Naive thymus-derived CD4-positive, alpha-beta T cell (primary cell): ENCODE data around the gene TTC21A. TPM values are rescaled to one million over a fixed set of nuclear protein-coding genes. Genes with fewer than 3 reads are reported as not detected.
A peak's percentile ranks its signal among the peaks of the same experiment; 100 is the strongest.
"Not testable (repeated sequence)": the region's sequence is repeated elsewhere in the genome, so short reads cannot be mapped to it uniquely, and the experiment has no call there.

Experiments
- ATAC-seq: fragments of 150-1000 bp; cut with Tn5 transposase; 2 replicates; pipeline ENCODE4 v1.10.0; 2021; ENCODE audit warnings: mild to moderate bottlenecking, moderate library complexity
- CTCF ChIA-PET: fragments of 350-600 bp; sonication (Branson Sonifier 250); formaldehyde crosslinking; loops from one replicate; lab custom pipeline; 2021; ENCODE audit warnings: antibody characterized with exemption; lab: Charles Lee
- POLR2A ChIA-PET: fragments of 350-600 bp; sonication (Branson Sonifier 250); formaldehyde crosslinking; loops from one replicate; lab custom pipeline; 2021; ENCODE audit warnings: antibody characterized with exemption, inconsistent platforms; lab: Charles Lee
- DNase-seq, 9 donors: peaks; one replicate each; pipeline versions ENCODE4 v3.0.0 to v3.0.0-alpha.2; 2020 to 2022; ENCODE audit warnings: mixed read lengths in 1 of 9
- H3K27ac ChIP-seq: one replicate; pipeline ENCODE4 v1.7.0; 2013; ENCODE audit warnings: mild to moderate bottlenecking, low read depth, low read length, moderate library complexity
- H3K27me3 ChIP-seq, 2 donors: one replicate each; pipeline ENCODE4 v1.7.0; 2013; ENCODE audit warnings: low read length in 2 of 2, mild to moderate bottlenecking in 2 of 2, moderate library complexity in 2 of 2; ENCODE audit not compliant: control insufficient read depth in 2 of 2, insufficient read depth in 2 of 2
- H3K36me3 ChIP-seq, 3 experiments: 1 replicate in 2 of 3; 2 replicates in 1 of 3; pipeline ENCODE4 v1.7.0; 2013; ENCODE audit warnings: low read length in 3 of 3, mild to moderate bottlenecking in 3 of 3, moderate library complexity in 1 of 3; ENCODE audit not compliant: insufficient read depth in 3 of 3, control insufficient read depth in 2 of 3
- H3K4me1 ChIP-seq, 2 donors: one replicate each; pipeline ENCODE4 v1.7.0; 2013; ENCODE audit warnings: low read length in 2 of 2, mild to moderate bottlenecking in 2 of 2, moderate library complexity in 1 of 2; ENCODE audit not compliant: control insufficient read depth in 2 of 2, insufficient read depth in 2 of 2
- H3K4me3 ChIP-seq: 2 replicates; pipeline ENCODE4 v1.7.0; 2013; ENCODE audit warnings: mild to moderate bottlenecking, low read length
- H3K9me3 ChIP-seq, 3 experiments: 1 replicate in 2 of 3; 2 replicates in 1 of 3; pipeline ENCODE4 v1.7.0; 2013; ENCODE audit warnings: low read length in 3 of 3; ENCODE audit not compliant: control insufficient read depth in 2 of 3
- H3K27ac Mint-ChIP-seq, 9 donors: one replicate each; pipeline ENCODE4 v1.8.0; 2020 to 2022; ENCODE audit warnings: mixed read lengths in 9 of 9, mild to moderate bottlenecking in 8 of 9, moderate library complexity in 5 of 9, inconsistent platforms in 2 of 9
- H3K27me3 Mint-ChIP-seq, 5 donors: one replicate each; pipeline ENCODE4 v1.8.0; 2021 to 2022; ENCODE audit warnings: mixed read lengths in 5 of 5, mild to moderate bottlenecking in 1 of 5
- H3K36me3 Mint-ChIP-seq, 5 donors: one replicate each; pipeline ENCODE4 v1.8.0; 2020 to 2022; ENCODE audit warnings: mixed read lengths in 5 of 5, mild to moderate bottlenecking in 3 of 5, inconsistent platforms in 1 of 5
- H3K4me1 Mint-ChIP-seq, 7 donors: one replicate each; pipeline ENCODE4 v1.8.0; 2020 to 2022; ENCODE audit warnings: mixed read lengths in 7 of 7, mild to moderate bottlenecking in 3 of 7, inconsistent platforms in 1 of 7
- H3K4me3 Mint-ChIP-seq, 10 donors: one replicate each; pipeline ENCODE4 v1.8.0; 2020 to 2022; ENCODE audit warnings: mild to moderate bottlenecking in 10 of 10, mixed read lengths in 10 of 10, moderate library complexity in 6 of 10, inconsistent platforms in 2 of 10
- H3K9me3 Mint-ChIP-seq, 11 donors: one replicate each; pipeline ENCODE4 v1.8.0; 2020 to 2022; ENCODE audit warnings: mixed read lengths in 11 of 11, mild to moderate bottlenecking in 4 of 11, inconsistent platforms in 1 of 11, moderate library complexity in 1 of 11
- intact Hi-C, 2 donors: fragments of 100-400 bp; cut with micrococcal nuclease; formaldehyde crosslinking; loops; one replicate each; pipeline ENCODE4 v1.15.1; 2023
- polyA plus RNA-seq, 2 donors: library from polyadenylated mRNA; unstranded; fragments of 300-500 nt; fragmentation: Illumina TruSeq; gene quantifications; one replicate each; pipeline ENCODE4 v1.2.3, GENCODE V29; 2021
- total RNA-seq, 6 experiments: library from RNA in 5 of 6; stranded (reverse) in 5 of 6; gene quantifications; 1 replicate in 5 of 6; 2 replicates in 1 of 6; pipeline ENCODE4 v1.2.3 and lab custom pipeline; 2021 to 2026

TTC21A gene
- total and polyA plus RNA-seq, 7 experiments from 2014 or later = 0.37 to 9.7 (median 4.8) TPM

GRCh38 chr3:39170877-39171276 lies 63.4 kb downstream of the TTC21A start:
- H3K27ac ChIP-seq, POLR2A ChIA-PET, DNase-seq, ATAC-seq, H3K9me3 Mint-ChIP-seq, H3K4me3 Mint-ChIP-seq, H3K4me3 ChIP-seq, H3K27me3 ChIP-seq, CTCF ChIA-PET, H3K9me3 ChIP-seq, H3K27ac Mint-ChIP-seq, H3K27me3 Mint-ChIP-seq, H3K4me1 ChIP-seq, H3K36me3 ChIP-seq, intact Hi-C loops: not testable (repeated sequence)
- Mint-ChIP-seq H3K36me3 (peaks cover 0 to 14% (median 0%) of the 10 kb centered on the region in 5 donors), H3K4me1 (peaks cover 0 to 26% (median 0%) of the 10 kb centered on the region in 7 donors)

GRCh38 chr3:39171860-39172259 lies 64.4 kb downstream of the TTC21A start:
- intact Hi-C loops = no loop called here
- Mint-ChIP-seq H3K4me3 (no peak overlapping the region), H3K4me1 (peaks cover 0 to 27% (median 5%) of the 10 kb centered on the region in 7 donors), H3K27ac (no peak overlapping the region), H3K36me3 (peaks cover 0 to 14% (median 0%) of the 10 kb centered on the region in 5 donors), H3K27me3 (no peaks in the 10 kb centered on the region), H3K9me3 (peaks cover 0 to 5% (median 0%) of the 10 kb centered on the region in 11 donors)
- Histone ChIP-seq H3K27ac (no peak overlapping the region), H3K9me3 (no peaks in the 10 kb centered on the region), H3K27me3 (no peaks in the 10 kb centered on the region), H3K4me3 (no peak overlapping the region), H3K36me3 (no peaks in the 10 kb centered on the region), H3K4me1 (no peaks in the 10 kb centered on the region)
- ATAC-seq = no peak
- ChIA-PET CTCF (no interaction called here), POLR2A (interaction anchor here (1.7 kb wide), 1 partner anchor 66 kb away, joined by 5 read pairs; no protein-coding TSS in a partner anchor)
- no peak for DNase-seq

GRCh38 chr3:39173318-39174125 lies 66.0 kb downstream of the TTC21A start:
- ChIA-PET POLR2A (interaction anchor here (1.7 kb wide), 1 partner anchor 68 kb away, joined by 5 read pairs; no protein-coding TSS in a partner anchor), CTCF (no interaction called here)
- H3K27me3 ChIP-seq = no peaks in the 10 kb centered on the region
- DNase-seq = no peak
- Mint-ChIP-seq H3K4me3 (no peak overlapping the region), H3K27ac (peak overlapping the region in 2 of 9 donors; percentile 10 to 30), H3K27me3 (no peaks in the 10 kb centered on the region), H3K4me1 (peaks cover 7 to 36% (median 12%) of the 10 kb centered on the region in 7 donors), H3K36me3 (peaks cover 0 to 14% (median 0%) of the 10 kb centered on the region in 5 donors), H3K9me3 (peaks cover 0 to 5% (median 0%) of the 10 kb centered on the region in 11 donors)
- no peak for ATAC-seq
- H3K4me1 ChIP-seq = peaks cover 6 to 7% of the 10 kb centered on the region in 2 donors
- no peak overlapping the region for H3K27ac ChIP-seq
- no peak overlapping the region for H3K4me3 ChIP-seq
- H3K36me3 ChIP-seq = no peaks in the 10 kb centered on the region
- intact Hi-C loops = no loop called here
- no peaks in the 10 kb centered on the region for H3K9me3 ChIP-seq

GRCh38 chr3:39176025-39176714 lies 68.7 kb downstream of the TTC21A start:
- DNase-seq (no peak), ATAC-seq (no peak)
- H3K9me3 Mint-ChIP-seq = peaks cover 0 to 5% (median 0%) of the 10 kb centered on the region in 11 donors
- peaks cover 24 to 55% (median 35%) of the 10 kb centered on the region in 7 donors for H3K4me1 Mint-ChIP-seq
- no peak overlapping the region for H3K4me3 ChIP-seq
- peaks cover 21 to 30% of the 10 kb centered on the region in 2 donors for H3K4me1 ChIP-seq
- no peaks in the 10 kb centered on the region for H3K27me3 Mint-ChIP-seq
- ChIA-PET POLR2A (no interaction called here), CTCF (interaction anchor here (1.4 kb wide), 1 partner anchor 29 kb away, joined by 3 read pairs; no protein-coding TSS in a partner anchor)
- H3K4me3 Mint-ChIP-seq = peak overlapping the region in 1 of 10 donors; percentile 70
- H3K27ac Mint-ChIP-seq = peak overlapping the region; percentile 28 to 92 (median 89)
- no peaks in the 10 kb centered on the region for H3K36me3 ChIP-seq
- peak overlapping the region; percentile 63 for H3K27ac ChIP-seq
- peaks cover 0 to 14% (median 0%) of the 10 kb centered on the region in 5 donors for H3K36me3 Mint-ChIP-seq
- intact Hi-C loops = no loop called here
- no peaks in the 10 kb centered on the region for H3K9me3 ChIP-seq
- H3K27me3 ChIP-seq = no peaks in the 10 kb centered on the region

GRCh38 chr3:39177708-39178332 lies 70.3 kb downstream of the TTC21A start:
- Mint-ChIP-seq H3K36me3 (peaks cover 0 to 12% (median 0%) of the 10 kb centered on the region in 5 donors), H3K4me3 (peak overlapping the region; percentile 63 to 94 (median 80)), H3K27ac (peak overlapping the region; percentile 69 to 92 (median 89)), H3K4me1 (peaks cover 26 to 56% (median 41%) of the 10 kb centered on the region in 7 donors), H3K9me3 (peaks cover 0 to 5% (median 0%) of the 10 kb centered on the region in 11 donors), H3K27me3 (no peaks in the 10 kb centered on the region)
- intact Hi-C loops = no loop called here
- peaks cover 23 to 33% of the 10 kb centered on the region in 2 donors for H3K4me1 ChIP-seq
- ChIA-PET POLR2A (interaction anchor here (0.7 to 1.0 kb wide), 4 partner anchors 18 to 1138 kb away, joined by 3 read pairs; partner anchors contain the start of genes GORASP1 and TTC21A), CTCF (interaction anchor here (0.7 to 1.5 kb wide), 6 partner anchors 12 to 111 kb away, joined by 3 to 5 read pairs (median 3); no protein-coding TSS in a partner anchor)
- ATAC-seq (peak; percentile 41), DNase-seq (peak; percentile 20 to 74 (median 42))
- peak overlapping the region; percentile 62 for H3K4me3 ChIP-seq
- no peaks in the 10 kb centered on the region for H3K27me3 ChIP-seq
- H3K9me3 ChIP-seq = no peaks in the 10 kb centered on the region
- peak overlapping the region; percentile 78 for H3K27ac ChIP-seq
- H3K36me3 ChIP-seq = no peaks in the 10 kb centered on the region

GRCh38 chr3:39178553-39178952 lies 71.1 kb downstream of the TTC21A start:
- Histone ChIP-seq H3K36me3 (no peaks in the 10 kb centered on the region), H3K4me1 (peaks cover 23 to 33% of the 10 kb centered on the region in 2 donors), H3K27me3 (no peaks in the 10 kb centered on the region), H3K27ac (peak overlapping the region; percentile 78), H3K9me3 (no peaks in the 10 kb centered on the region), H3K4me3 (peak overlapping the region; percentile 62)
- peak overlapping the region; percentile 57 to 94 (median 74) for H3K4me3 Mint-ChIP-seq
- peaks cover 24 to 59% (median 41%) of the 10 kb centered on the region in 7 donors for H3K4me1 Mint-ChIP-seq
- CTCF ChIA-PET = interaction anchor here (0.7 to 1.5 kb wide), 4 partner anchors 11 to 110 kb away, joined by 3 to 5 read pairs (median 4); no protein-coding TSS in a partner anchor
- ATAC-seq (no peak), DNase-seq (no peak)
- H3K27me3 Mint-ChIP-seq = no peaks in the 10 kb centered on the region
- H3K27ac Mint-ChIP-seq = peak overlapping the region; percentile 48 to 91 (median 78)
- H3K36me3 Mint-ChIP-seq = peaks cover 0 to 12% (median 0%) of the 10 kb centered on the region in 5 donors
- intact Hi-C loops = no loop called here
- POLR2A ChIA-PET = interaction anchor here (0.7 to 1.0 kb wide), 4 partner anchors 11 to 127 kb away, joined by 3 to 4 read pairs (median 3); partner anchors contain the start of genes GORASP1, SCN11A, TTC21A and WDR48
- H3K9me3 Mint-ChIP-seq = peaks cover 0 to 5% (median 0%) of the 10 kb centered on the region in 11 donors
